Prostate gland (tissue), 2 donors: Measurements from ENCODE around the gene LGR4. TPM values are rescaled to one million over a fixed set of nuclear protein-coding genes. Genes with fewer than 3 reads are reported as not detected.

Source experiments
- DNase-seq: peaks from one replicate; pipeline ENCODE4 v3.0.0-alpha.2; 2019; ENCODE audit warnings: low spot score
- H3K27ac ChIP-seq, 2 donors: fragments of 200-600 bp; sonication (generic); 2 replicates each; pipeline ENCODE4 v1.5.1; 2017 to 2019
- H3K27me3 ChIP-seq: fragments of 200-600 bp; sonication (generic); replicated peaks from 2 replicates; pipeline ENCODE4 v1.5.1; 2019; ENCODE audit not compliant: insufficient read depth
- H3K36me3 ChIP-seq, 2 donors: fragments of 200-600 bp; sonication (generic); 1 replicate in 1 of 2; 2 replicates in 1 of 2; pipeline versions ENCODE4 v1.5.1 to v1.8.1; 2017 to 2019
- H3K4me1 ChIP-seq: fragments of 200-600 bp; sonication (generic); replicated peaks from 2 replicates; pipeline ENCODE4 v1.5.1; 2019
- H3K4me3 ChIP-seq, 2 donors: fragments of 200-600 bp; sonication (generic); 2 replicates each; pipeline ENCODE4 v1.5.1; 2017 to 2019
- H3K9me3 ChIP-seq: fragments of 200-600 bp; sonication (generic); 2 replicates; pipeline ENCODE4 v1.5.1; 2017
- CTCF ChIP-seq, 4 experiments: fragments of 200-600 bp in 2 of 4; fragments of 450-650 bp in 2 of 4; sonication (generic) in 2 of 4; IDR thresholded peaks; 1 replicate in 3 of 4; 2 replicates in 1 of 4; pipeline ENCODE4 v1.5.1; 2016 to 2019; ENCODE audit warnings: antibody characterized with exemption in 4 of 4, mild to moderate bottlenecking in 2 of 4, moderate library complexity in 2 of 4
- POLR2A ChIP-seq: fragments of 450-650 bp; IDR thresholded peaks from one replicate; pipeline ENCODE4 v1.6.1; 2016; ENCODE audit warnings: antibody characterized with exemption, mild to moderate bottlenecking
- POLR2AphosphoS5 ChIP-seq: sonication (generic); formaldehyde crosslinking; IDR thresholded peaks from one replicate; pipeline ENCODE4 v1.6.1; 2017; ENCODE audit warnings: antibody characterized with exemption
- WGBS: methylation state at CpG from one replicate; pipeline ENCODE4 v1.1.5; 2018; 5-methylcytosine and 5-hydroxymethylcytosine counted together
- intact Hi-C: fragments of 100-400 bp; cut with DNase I; formaldehyde crosslinking; loops from one replicate; pipeline ENCODE4 v1.14.2; 2022
- total RNA-seq, 2 donors: library from RNA; depleted of rRNA; stranded (reverse); fragments of >200 nt; gene quantifications; one replicate each; pipeline ENCODE4 v1.1.0, GENCODE V29; 2016

Gene LGR4
- total RNA-seq, 2 donors from 2014 or later = 49.2 to 97.2 TPM

- intact Hi-C loops = no loop called here
- no peaks in the 10 kb centered on the region for H3K4me1 ChIP-seq
Observed at GRCh38 chr11:27409049-27409448, 63.5 kb downstream of the LGR4 start.

DNA sequence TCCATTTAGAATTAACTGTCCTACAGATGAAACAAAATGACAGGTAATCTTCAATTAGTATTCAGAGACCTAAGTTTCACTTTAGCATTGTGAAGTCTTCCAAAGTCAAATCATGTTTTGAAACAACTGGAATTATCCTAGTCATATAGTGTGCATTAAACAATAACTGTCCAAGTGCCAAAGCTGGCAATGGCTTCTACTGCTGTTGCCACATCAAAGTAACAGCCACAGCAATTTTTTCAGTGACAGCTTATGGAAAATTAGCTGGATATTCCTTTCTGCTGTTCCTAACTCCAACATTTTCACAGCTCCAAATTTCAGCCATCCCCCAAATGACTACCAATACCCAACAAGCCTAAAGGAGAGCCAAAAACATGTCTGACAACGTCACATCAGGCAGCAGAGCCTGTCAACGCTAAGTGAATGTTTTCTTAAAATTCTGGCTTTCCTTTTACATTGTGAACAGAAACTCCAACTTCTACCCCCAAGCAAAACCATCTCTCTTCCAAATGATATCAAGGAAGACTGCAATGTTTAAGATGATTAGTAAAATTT lies 64.3 kb downstream of the LGR4 start:
- no peak for TF ChIP-seq POLR2AphosphoS5
- TF ChIP-seq POLR2A = no peak
- TF ChIP-seq CTCF (IDR thresholded peaks at IDR 0.05) = no peak
- H3K4me1 ChIP-seq = no peaks in the 10 kb centered on the region
- intact Hi-C loops = no loop called here
- no peaks in the 10 kb centered on the region for H3K9me3 ChIP-seq
- no peak overlapping the region for H3K4me3 ChIP-seq
- DNase-seq = no peak
- no peaks in the 10 kb centered on the region for H3K27me3 ChIP-seq
- no peak overlapping the region for H3K27ac ChIP-seq
- no peaks in the 10 kb centered on the region for H3K36me3 ChIP-seq
- 83% methylated on average over 2 of the region's 2 CpGs for WGBS

More at GRCh38 chr11:27409049-27409448, 63.5 kb downstream of the LGR4 start:
- Histone ChIP-seq H3K27ac (no peak overlapping the region), H3K4me3 (no peak overlapping the region), H3K36me3 (no peaks in the 10 kb centered on the region), H3K9me3 (no peaks in the 10 kb centered on the region), H3K27me3 (no peaks in the 10 kb centered on the region)
- DNase-seq = no peak
- no peak for TF ChIP-seq POLR2AphosphoS5
- TF ChIP-seq POLR2A = no peak
- TF ChIP-seq CTCF (IDR thresholded peaks at IDR 0.05) = no peak

DNA sequence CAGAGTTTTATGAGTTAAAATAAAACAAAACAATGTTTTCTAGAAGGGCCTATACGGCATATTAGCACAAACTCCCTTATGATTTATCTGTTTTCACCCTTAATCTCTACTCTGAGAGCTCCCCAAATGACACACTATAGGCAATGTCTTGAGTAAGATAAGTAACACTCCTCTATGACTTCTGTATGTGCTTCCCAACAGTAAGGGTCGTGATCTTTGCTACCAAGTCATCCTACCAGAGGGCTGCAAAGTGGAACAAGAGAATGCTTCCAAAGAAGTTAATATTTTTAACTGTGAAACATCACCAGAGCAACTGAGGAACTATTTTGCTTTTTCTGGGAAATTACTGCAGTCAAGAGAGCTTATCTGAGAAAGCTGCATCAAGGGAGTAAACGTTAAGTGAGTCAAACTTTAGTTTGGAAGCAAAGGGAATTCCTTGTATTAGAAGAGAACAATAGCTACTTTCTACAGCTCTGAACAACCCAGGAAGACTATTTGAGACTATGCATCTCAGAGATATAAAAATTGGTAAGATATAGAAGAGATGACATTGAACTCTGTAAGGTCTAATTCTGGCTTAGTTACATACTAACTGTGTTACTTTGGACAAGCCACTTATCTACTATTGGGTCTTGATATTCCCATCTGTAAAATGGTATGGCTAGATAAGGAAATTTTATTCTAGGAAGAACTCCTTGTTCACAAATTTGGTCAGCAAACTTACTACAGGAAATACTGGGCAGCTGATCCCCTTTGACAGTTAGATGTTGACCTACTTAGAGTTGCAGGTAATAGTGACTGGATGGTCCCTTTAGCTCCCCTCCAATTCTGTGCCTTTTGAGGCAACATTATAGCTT lies 65.9 kb downstream of the LGR4 start:
- Histone ChIP-seq H3K9me3 (no peaks in the 10 kb centered on the region), H3K36me3 (no peaks in the 10 kb centered on the region), H3K27me3 (no peaks in the 10 kb centered on the region), H3K4me1 (peaks cover 5% of the 10 kb centered on the region), H3K27ac (no peak overlapping the region), H3K4me3 (no peak overlapping the region)
- WGBS = 77% methylated on average over 3 of the region's 3 CpGs
- intact Hi-C loops = no loop called here
- no peak for DNase-seq
- TF ChIP-seq POLR2A (no peak), CTCF (IDR thresholded peaks at IDR 0.05) (no peak), POLR2AphosphoS5 (no peak)

DNA sequence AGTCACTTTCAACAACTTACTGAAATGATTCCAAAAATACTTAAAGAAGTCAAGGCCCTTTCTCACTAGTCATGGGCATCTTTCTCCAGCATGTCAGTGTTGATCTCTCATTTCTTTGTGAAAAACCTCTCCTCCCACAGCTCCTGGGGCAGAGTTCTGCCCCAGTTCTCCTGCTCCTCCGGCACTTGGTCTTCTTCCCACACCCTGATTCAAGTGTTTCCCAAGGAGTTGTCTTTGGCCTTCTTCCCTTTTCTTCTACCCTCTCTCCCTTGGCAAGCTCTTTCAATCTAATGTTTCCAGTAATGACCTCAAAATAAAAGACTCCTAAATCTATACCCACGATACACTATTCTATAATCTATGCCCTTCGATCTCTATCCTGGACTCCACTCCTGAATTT lies 67.5 kb downstream of the LGR4 start:
- Histone ChIP-seq H3K4me1 (peaks cover 5% of the 10 kb centered on the region), H3K27ac (no peak overlapping the region), H3K9me3 (no peaks in the 10 kb centered on the region), H3K4me3 (no peak overlapping the region), H3K36me3 (no peaks in the 10 kb centered on the region), H3K27me3 (no peaks in the 10 kb centered on the region)
- DNase-seq = no peak
- 71% methylated on average over 3 of the region's 3 CpGs for WGBS
- intact Hi-C loops = no loop called here
- TF ChIP-seq CTCF (IDR thresholded peaks at IDR 0.05) (no peak), POLR2A (no peak), POLR2AphosphoS5 (no peak)

- 88% methylated on average over 2 of the region's 2 CpGs for WGBS
Observed at GRCh38 chr11:27404427-27404826, 68.2 kb downstream of the LGR4 start.

More at GRCh38 chr11:27404427-27404826, 68.2 kb downstream of the LGR4 start:
- Histone ChIP-seq H3K9me3 (no peaks in the 10 kb centered on the region), H3K36me3 (no peaks in the 10 kb centered on the region), H3K4me1 (peaks cover 5% of the 10 kb centered on the region), H3K27ac (no peak overlapping the region), H3K4me3 (no peak overlapping the region), H3K27me3 (no peaks in the 10 kb centered on the region)
- no peak for DNase-seq
- TF ChIP-seq POLR2A (no peak), POLR2AphosphoS5 (no peak), CTCF (IDR thresholded peaks at IDR 0.05) (no peak)
- intact Hi-C loops = no loop called here
